Fibroblast of pulmonary artery (primary cell): ENCODE data around the gene NPAS3.

ENCODE experiments used
- DNase-seq: peaks from one replicate; pipeline ENCODE4 v3.0.0-alpha.2; 2010; ENCODE audit warnings: low read depth
- H3K4me3 ChIP-seq: replicated peaks from 2 replicates; pipeline ENCODE4 v1.5.1; 2011; ENCODE audit warnings: low read depth, mild to moderate bottlenecking, control low read depth, low read length, moderate library complexity
- CTCF ChIP-seq: IDR thresholded peaks from 2 replicates; pipeline ENCODE4 v1.5.1; 2011; ENCODE audit warnings: mild to moderate bottlenecking, control low read depth, low read length, inconsistent platforms; ENCODE audit errors: missing control alignments

Gene NPAS3

GRCh38 chr14:33551963-33552362, 613.3 kb downstream of the NPAS3 start:
- no peak for DNase-seq
- no peak for TF ChIP-seq CTCF
- no peak overlapping the region for H3K4me3 ChIP-seq

- no peak for TF ChIP-seq CTCF
- DNase-seq = no peak
Measured at GRCh38 chr14:33553706-33554278, 615.1 kb downstream of the NPAS3 start.

GRCh38 chr14:33554988-33555387, 616.3 kb downstream of the NPAS3 start:
- no peak for DNase-seq
- no peak overlapping the region for H3K4me3 ChIP-seq
- no peak for TF ChIP-seq CTCF

More at GRCh38 chr14:33553706-33554278, 615.1 kb downstream of the NPAS3 start:
- no peak overlapping the region for H3K4me3 ChIP-seq

GRCh38 chr14:33555710-33556350, 617.2 kb downstream of the NPAS3 start:
- TF ChIP-seq CTCF = no peak
- peak; percentile 42 for DNase-seq

GRCh38 chr14:33556382-33557121, 617.9 kb downstream of the NPAS3 start:
- H3K4me3 ChIP-seq = no peak overlapping the region
- DNase-seq = peak; percentile 76
- TF ChIP-seq CTCF = no peak

More at GRCh38 chr14:33555710-33556350, 617.2 kb downstream of the NPAS3 start:
- H3K4me3 ChIP-seq = no peak overlapping the region

- TF ChIP-seq CTCF = no peak
Measured at GRCh38 chr14:33560718-33561431, 622.2 kb downstream of the NPAS3 start.

More at GRCh38 chr14:33560718-33561431, 622.2 kb downstream of the NPAS3 start:
- no peak overlapping the region for H3K4me3 ChIP-seq
- no peak for DNase-seq
